ENCODE measurements around the gene FEM1B. TPM values are rescaled to one million over a fixed set of nuclear protein-coding genes. Genes with fewer than 3 reads are reported as not detected.

The FEM1B gene
- total and polyA plus RNA-seq, 2 of the 8 experiments (the other 6 are each of a cell fraction or from before 2014, with no cell fraction given) = 36.1 to 83.8 TPM

DNA sequence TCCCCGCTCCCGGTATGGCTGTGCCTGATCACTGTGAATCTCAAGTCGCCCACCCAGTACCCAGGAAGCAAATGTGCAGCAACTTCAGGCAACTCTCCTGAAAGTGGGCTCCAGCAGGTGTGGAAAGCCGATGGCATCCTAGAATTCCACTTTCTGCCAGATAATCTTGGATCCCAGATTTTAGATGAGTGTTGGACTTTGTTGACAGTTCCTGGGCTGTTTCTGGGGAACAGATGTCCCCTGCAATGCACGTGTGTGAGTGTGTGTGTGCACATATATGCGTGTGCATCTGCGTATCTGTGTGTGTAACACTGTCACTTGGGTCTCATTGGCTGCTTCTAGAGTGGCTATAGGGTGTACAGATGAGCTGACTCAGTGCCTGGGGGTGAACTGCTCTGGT lies 59.0 kb downstream of the FEM1B start (continued):
- TF ChIP-seq SAP30 (IDR thresholded peaks at IDR 0.05; ENCODE audit: insufficient read depth, insufficient replicate concordance, low read length) (no peak), EZH2 (IDR thresholded peaks at IDR 0.05; ENCODE audit: low read depth, low read length, severe bottlenecking) (no peak), HDAC2 (IDR thresholded peaks at IDR 0.05; ENCODE audit: borderline replicate concordance in 1 of 2, low read depth in 2 of 2, low read length in 2 of 2) (no peak), YY1 (IDR thresholded peaks at IDR 0.05; ENCODE audit: low read depth, low read length) (no peak), JUND (IDR thresholded peaks at IDR 0.05; ENCODE audit: low read length) (no peak), FOSL1 (IDR thresholded peaks at IDR 0.05; ENCODE audit: insufficient read depth, low read depth, low read length) (no peak)

Data from H1 (cell line).